22Rv1 (cell line): ENCODE measurements around the gene ZFP64.
A peak's percentile ranks its signal among the peaks of the same experiment; 100 is the strongest.
"Not testable (repeated sequence)": the region's sequence is repeated elsewhere in the genome, so short reads cannot be mapped to it uniquely, and the experiment has no call there.

Experiments
- H3K27ac ChIP-seq: fragments of 450-650 bp; 2 replicates; pipeline ENCODE4 v1.5.1; 2017
- ZFX ChIP-seq: fragments of 450-650 bp; IDR thresholded peaks from 2 replicates; pipeline ENCODE4 v1.6.1; 2017; ENCODE audit warnings: antibody characterized with exemption, borderline replicate concordance
- TF ChIP-seq, protein P1 (sequence below): fragments of 450-650 bp; IDR thresholded peaks from 2 replicates; pipeline ENCODE4 v1.5.1; 2017; ENCODE audit warnings: mild to moderate bottlenecking

The ZFP64 gene

DNA sequence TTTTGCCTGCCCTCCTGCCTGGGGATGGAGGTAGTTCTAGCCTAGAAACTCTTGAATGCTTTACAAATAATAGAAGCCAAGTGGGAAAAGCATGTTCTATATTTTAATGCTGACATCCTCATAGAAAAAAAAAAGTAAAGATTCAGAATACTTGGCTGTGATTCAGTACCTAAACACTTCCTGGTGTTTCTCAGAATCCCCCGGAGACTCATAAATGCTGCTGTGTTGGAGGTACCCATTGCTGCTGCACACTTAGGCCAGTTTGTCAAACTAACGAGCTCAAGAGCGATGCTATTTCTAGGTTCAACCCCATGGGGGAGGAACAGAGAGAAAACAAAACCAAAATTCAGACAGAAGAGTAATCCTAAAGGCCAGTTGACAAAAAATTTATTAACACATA lies 38.8 kb upstream of the ZFP64 start:
- H3K27ac ChIP-seq: peak overlapping the region; percentile 58
- no peak for TF ChIP-seq ZFX
- TF ChIP-seq, protein P1, sequence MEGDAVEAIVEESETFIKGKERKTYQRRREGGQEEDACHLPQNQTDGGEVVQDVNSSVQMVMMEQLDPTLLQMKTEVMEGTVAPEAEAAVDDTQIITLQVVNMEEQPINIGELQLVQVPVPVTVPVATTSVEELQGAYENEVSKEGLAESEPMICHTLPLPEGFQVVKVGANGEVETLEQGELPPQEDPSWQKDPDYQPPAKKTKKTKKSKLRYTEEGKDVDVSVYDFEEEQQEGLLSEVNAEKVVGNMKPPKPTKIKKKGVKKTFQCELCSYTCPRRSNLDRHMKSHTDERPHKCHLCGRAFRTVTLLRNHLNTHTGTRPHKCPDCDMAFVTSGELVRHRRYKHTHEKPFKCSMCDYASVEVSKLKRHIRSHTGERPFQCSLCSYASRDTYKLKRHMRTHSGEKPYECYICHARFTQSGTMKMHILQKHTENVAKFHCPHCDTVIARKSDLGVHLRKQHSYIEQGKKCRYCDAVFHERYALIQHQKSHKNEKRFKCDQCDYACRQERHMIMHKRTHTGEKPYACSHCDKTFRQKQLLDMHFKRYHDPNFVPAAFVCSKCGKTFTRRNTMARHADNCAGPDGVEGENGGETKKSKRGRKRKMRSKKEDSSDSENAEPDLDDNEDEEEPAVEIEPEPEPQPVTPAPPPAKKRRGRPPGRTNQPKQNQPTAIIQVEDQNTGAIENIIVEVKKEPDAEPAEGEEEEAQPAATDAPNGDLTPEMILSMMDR: no peak

DNA sequence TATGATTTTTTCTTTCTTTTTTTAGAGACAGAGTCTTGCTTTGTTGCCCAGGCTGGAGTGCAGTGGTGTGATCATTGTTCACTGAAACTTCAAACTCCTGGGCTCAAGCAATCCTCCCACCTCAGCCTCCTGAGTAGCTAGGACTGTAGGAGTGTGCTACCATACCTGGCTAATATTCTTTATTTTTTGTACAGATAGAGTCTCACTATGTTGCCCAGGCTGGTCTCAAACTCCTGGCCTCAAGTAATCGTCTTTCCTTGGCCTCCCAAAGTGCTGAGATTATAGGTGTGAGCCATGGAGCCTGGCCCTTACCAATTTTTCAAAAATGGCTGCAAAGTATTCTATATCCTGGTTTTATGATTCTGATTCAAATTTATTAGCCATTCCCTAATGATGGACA lies 37.8 kb upstream of the ZFP64 start:
- not testable (repeated sequence) for H3K27ac ChIP-seq

DNA sequence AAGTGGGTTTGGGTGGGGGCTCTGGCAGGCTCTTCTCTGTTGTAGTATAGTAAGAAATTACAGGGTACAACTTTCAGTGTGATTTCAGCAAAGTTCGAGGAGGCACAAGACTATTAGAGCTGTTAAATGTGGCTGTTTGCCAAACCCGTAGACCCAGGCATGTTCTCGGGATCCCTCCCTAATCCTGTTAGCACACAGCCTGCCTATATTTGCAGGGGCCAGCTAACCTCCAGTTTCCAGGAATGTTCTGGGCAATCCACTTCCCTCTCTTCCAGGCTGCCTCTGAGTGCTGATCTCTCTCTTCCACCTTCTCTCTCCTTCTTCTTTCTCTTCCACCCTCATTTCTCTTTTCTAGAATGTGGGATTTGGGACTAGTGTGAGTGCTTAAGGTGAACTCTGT lies 34.8 kb upstream of the ZFP64 start:
- TF ChIP-seq ZFX: no peak
- TF ChIP-seq, protein P1: no peak
- H3K27ac ChIP-seq: no peak overlapping the region

DNA sequence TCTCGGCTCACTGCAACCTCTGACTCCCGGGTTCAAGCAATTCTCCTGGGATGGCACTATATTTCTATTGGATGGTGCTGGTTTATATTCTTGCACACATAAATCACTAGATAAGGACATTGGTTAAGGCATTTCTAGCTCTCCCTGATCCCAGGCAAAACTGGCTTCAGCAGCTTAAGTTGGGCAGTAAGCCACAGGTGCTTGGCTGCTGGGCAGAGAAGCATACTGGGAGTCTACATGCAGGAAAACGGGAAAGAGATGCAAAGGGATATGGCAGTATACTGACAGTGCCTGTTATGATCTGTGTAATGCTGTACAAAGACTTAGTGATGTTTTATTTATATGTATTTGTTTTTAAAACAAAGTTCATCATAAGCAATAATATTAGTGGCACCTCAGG lies 33.3 kb upstream of the ZFP64 start:
- TF ChIP-seq, protein P1: no peak
- no peak for TF ChIP-seq ZFX
- no peak overlapping the region for H3K27ac ChIP-seq

DNA sequence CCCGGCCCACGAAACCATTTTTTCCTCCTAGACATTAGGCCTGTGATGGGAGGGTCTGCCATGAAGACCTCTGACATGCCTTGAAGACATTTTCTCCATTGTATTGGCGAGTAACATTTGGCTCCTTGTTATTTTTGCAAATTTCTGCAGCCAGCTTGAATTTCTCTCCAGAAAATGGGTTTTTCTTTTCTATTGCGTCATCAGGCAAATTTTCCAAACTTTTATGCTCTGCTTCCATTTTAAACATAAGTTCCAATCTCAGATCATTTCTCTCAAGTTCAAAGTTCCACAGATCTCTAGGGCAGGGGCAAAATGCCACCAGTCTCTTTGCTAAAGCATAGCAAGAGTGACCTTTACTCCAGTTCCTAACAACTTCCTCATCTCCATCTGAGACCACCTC lies 29.8 kb upstream of the ZFP64 start:
- H3K27ac ChIP-seq: not testable (repeated sequence)

DNA sequence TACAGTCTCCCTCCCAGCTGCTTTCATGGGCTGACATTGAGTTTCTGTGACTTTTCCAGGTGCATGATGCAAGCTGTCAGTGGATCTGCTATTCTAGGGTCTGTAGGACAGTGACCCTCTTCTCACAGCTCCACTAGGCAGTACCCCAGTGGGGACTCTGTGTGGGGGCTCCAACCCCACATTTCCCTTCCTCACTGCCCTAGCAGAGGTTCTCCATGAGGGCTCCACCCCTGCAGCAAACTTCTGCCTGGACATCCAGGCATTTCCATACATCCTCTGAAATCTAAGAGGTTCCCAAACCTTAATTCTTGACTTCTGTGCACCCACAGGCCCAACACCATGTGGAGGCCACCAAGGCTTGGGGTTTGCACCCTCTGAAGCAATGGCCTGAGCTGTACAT lies 29.3 kb upstream of the ZFP64 start:
- not testable (repeated sequence) for H3K27ac ChIP-seq

DNA sequence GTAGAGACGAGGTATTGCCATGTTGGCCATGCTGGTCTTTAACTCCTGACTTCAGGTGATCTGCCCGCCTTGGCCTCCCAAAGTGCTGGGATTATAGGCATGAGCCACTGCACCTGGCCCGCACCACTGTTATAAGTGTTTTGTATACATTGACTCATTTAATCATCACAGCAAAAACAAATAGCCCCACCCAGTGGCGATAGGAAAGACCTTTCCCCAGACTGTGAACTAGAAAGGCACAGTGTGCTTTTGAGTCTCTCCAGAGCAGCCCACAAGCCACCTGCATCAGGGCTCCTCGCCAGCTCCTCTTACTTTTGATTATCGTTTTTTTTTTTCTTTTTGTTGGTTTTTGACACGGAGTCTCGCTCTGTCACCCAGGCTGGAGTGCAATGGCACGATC lies 27.9 kb upstream of the ZFP64 start:
- TF ChIP-seq, protein P1: peak; percentile 29
- no peak for TF ChIP-seq ZFX
- no peak overlapping the region for H3K27ac ChIP-seq

DNA sequence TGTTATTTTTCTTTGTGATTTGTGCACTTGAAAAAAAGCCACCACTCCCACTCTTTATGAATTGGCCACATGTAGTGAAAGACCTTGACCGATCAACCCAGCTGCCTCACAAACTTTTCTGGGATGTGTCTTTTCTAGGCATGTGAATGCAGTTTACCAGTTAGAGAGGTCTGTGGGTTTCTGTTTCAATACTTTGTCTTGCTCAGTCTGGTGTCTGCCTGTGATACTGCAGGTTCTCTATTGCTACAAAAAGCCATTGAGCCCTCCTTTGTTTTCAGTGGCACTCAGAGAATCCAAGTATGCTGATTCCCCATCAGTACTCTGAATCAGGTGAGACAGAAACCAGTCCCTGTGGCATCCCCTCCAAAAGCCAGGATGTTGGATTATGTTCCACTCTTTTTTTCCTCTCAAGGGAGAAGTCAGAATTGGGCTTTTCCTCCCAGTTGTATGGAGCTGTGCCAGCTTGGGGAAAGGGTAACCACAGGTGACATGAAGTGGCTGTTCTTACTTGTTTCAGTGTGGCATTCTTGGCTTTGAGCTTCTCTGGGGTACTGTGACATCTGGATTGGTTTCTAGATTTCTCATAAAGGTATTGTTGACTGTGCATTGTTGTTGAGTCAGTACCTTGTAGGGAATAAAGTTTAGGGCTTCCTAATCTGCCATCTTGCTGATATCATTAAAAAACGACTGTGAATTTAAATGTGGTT lies 26.3 kb upstream of the ZFP64 start:
- TF ChIP-seq, protein P1: no peak
- no peak for TF ChIP-seq ZFX
- H3K27ac ChIP-seq: no peak overlapping the region

DNA sequence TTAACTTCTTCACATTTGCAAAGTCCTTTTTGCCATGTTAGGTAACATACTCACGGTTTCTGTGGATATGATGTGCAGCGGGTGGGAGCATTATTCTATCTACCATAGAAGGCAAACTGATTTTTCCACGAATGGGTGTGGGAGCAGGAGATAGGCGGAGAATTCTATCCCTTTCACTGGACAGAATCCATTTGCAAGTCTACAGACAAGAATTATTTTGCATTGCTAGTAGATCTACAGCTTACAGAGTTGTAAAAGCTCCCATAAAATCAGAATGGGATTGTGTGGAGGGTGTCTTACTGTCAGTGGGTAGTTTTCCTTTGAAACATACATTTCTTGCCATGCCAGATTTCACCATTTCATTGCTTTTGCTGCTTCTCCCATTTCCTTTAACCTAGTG lies 22.4 kb upstream of the ZFP64 start:
- no peak overlapping the region for H3K27ac ChIP-seq
- no peak for TF ChIP-seq ZFX
- TF ChIP-seq, protein P1: no peak
